CD14-positive monocyte (primary cell): ENCODE results near the gene CES2. TPM values are rescaled to one million over a fixed set of nuclear protein-coding genes. Genes with fewer than 3 reads are reported as not detected.

Experiments used
- DNase-seq, 3 donors: peaks; one replicate each; pipeline ENCODE4 v3.0.0-alpha.2; 2011 to 2022
- H2AFZ ChIP-seq: 2 replicates; pipeline ENCODE4 v1.6.0; 2012; ENCODE audit warnings: mild to moderate bottlenecking, low read depth, low read length, inconsistent platforms; ENCODE audit not compliant: insufficient read depth, poor library complexity, severe bottlenecking
- H3K27ac ChIP-seq, 2 donors: 1 replicate in 1 of 2; 2 replicates in 1 of 2; pipeline ENCODE4 v1.5.1; 2012 to 2013; ENCODE audit warnings: low read length in 2 of 2, control low read depth in 1 of 2, inconsistent platforms in 1 of 2, low read depth in 1 of 2, mild to moderate bottlenecking in 1 of 2
- H3K27me3 ChIP-seq, 2 donors: one replicate each; pipeline versions ENCODE4 v1.6.0 to v1.6.1; 2011 to 2013; ENCODE audit warnings: low read length in 2 of 2; ENCODE audit not compliant: control insufficient read depth in 2 of 2, insufficient read depth in 2 of 2
- H3K36me3 ChIP-seq, 2 donors: replicated peaks in 1 of 2; 1 replicate in 1 of 2; 2 replicates in 1 of 2; pipeline versions ENCODE4 v1.5.1 to v1.6.1; 2012 to 2013; ENCODE audit warnings: low read length in 2 of 2, control low read depth in 1 of 2, inconsistent platforms in 1 of 2, mild to moderate bottlenecking in 1 of 2; ENCODE audit not compliant: insufficient read depth in 2 of 2, control insufficient read depth in 1 of 2
- H3K4me1 ChIP-seq, 2 donors: 1 replicate in 1 of 2; 2 replicates in 1 of 2; pipeline versions ENCODE4 v1.5.1 to v1.6.1; 2012 to 2013; ENCODE audit warnings: low read length in 2 of 2, control low read depth in 1 of 2, inconsistent platforms in 1 of 2, mild to moderate bottlenecking in 1 of 2, moderate library complexity in 1 of 2; ENCODE audit not compliant: insufficient read depth in 2 of 2, control insufficient read depth in 1 of 2
- H3K4me2 ChIP-seq: replicated peaks from 2 replicates; pipeline ENCODE3; 2012; ENCODE audit warnings: low read length, moderate library complexity, mild to moderate bottlenecking; ENCODE audit not compliant: poor library complexity, severe bottlenecking; ENCODE audit errors: extremely low read depth
- H3K4me3 ChIP-seq, 3 experiments: fragments of 200-600 bp in 1 of 3; sonication (generic) in 1 of 3; replicated peaks in 1 of 3; 1 replicate in 2 of 3; 2 replicates in 1 of 3; pipeline ENCODE4 v1.5.1; 2011 to 2013; ENCODE audit warnings: low read length in 3 of 3, mild to moderate bottlenecking in 3 of 3, control low read depth in 2 of 3, low read depth in 2 of 3, inconsistent platforms in 1 of 3, moderate library complexity in 1 of 3
- H3K79me2 ChIP-seq: 2 replicates; pipeline ENCODE4 v1.6.0; 2012; ENCODE audit warnings: mild to moderate bottlenecking, control low read depth, inconsistent platforms, low read length, moderate library complexity; ENCODE audit not compliant: insufficient read depth
- H3K9ac ChIP-seq: 2 replicates; pipeline ENCODE4 v1.6.0; 2017; ENCODE audit warnings: low read length, mild to moderate bottlenecking; ENCODE audit not compliant: insufficient read depth, poor library complexity, severe bottlenecking
- H3K9me3 ChIP-seq, 2 donors: replicated peaks in 1 of 2; 1 replicate in 1 of 2; 2 replicates in 1 of 2; pipeline versions ENCODE4 v1.5.1 to v1.6.1; 2012 to 2013; ENCODE audit warnings: low read length in 2 of 2, control low read depth in 1 of 2; ENCODE audit not compliant: control insufficient read depth in 1 of 2, insufficient read depth in 1 of 2
- H4K20me1 ChIP-seq: 2 replicates; pipeline ENCODE4 v1.6.0; 2012; ENCODE audit warnings: mild to moderate bottlenecking, low read length, control low read depth, moderate library complexity; ENCODE audit not compliant: insufficient read depth
- H3K27ac Mint-ChIP-seq, 7 donors: one replicate each; pipeline ENCODE4 v1.8.0; 2020; ENCODE audit warnings: mild to moderate bottlenecking in 7 of 7, mixed read lengths in 7 of 7, moderate library complexity in 6 of 7, inconsistent platforms in 2 of 7
- H3K27me3 Mint-ChIP-seq, 3 donors: one replicate each; pipeline ENCODE4 v1.8.0; 2021 to 2022; ENCODE audit warnings: low read depth in 3 of 3, mild to moderate bottlenecking in 3 of 3, mixed read lengths in 3 of 3, moderate library complexity in 3 of 3, inconsistent platforms in 1 of 3
- H3K36me3 Mint-ChIP-seq, 2 donors: one replicate each; pipeline ENCODE4 v1.8.0; 2020; ENCODE audit warnings: mixed read lengths in 2 of 2, inconsistent platforms in 1 of 2, mild to moderate bottlenecking in 1 of 2
- H3K4me1 Mint-ChIP-seq: one replicate; pipeline ENCODE4 v1.8.0; 2020; ENCODE audit warnings: mild to moderate bottlenecking, mixed read lengths
- H3K4me3 Mint-ChIP-seq, 2 donors: one replicate each; pipeline ENCODE4 v1.8.0; 2020; ENCODE audit warnings: mild to moderate bottlenecking in 2 of 2, mixed read lengths in 2 of 2, moderate library complexity in 1 of 2
- H3K9me3 Mint-ChIP-seq, 7 donors: one replicate each; pipeline ENCODE4 v1.8.0; 2020 to 2022; ENCODE audit warnings: mixed read lengths in 7 of 7, mild to moderate bottlenecking in 6 of 7, moderate library complexity in 6 of 7, inconsistent platforms in 2 of 7
- WGBS: methylation state at CpG from one replicate; pipeline ENCODE4 v1.1.5; 2013; ENCODE audit warnings: missing lambda C conversion rate; ENCODE audit not compliant: insufficient coverage; 5-methylcytosine and 5-hydroxymethylcytosine counted together
- intact Hi-C, 2 donors: fragments of 100-400 bp; cut with micrococcal nuclease; formaldehyde crosslinking; loops; one replicate each; pipeline versions ENCODE4 v1.15.0 to v1.15.1; 2023
- polyA plus RNA-seq, 3 donors: library from polyadenylated mRNA; depleted of rRNA in 1 of 3; unstranded in 2 of 3; stranded (reverse) in 1 of 3; fragments of 300-500 nt in 2 of 3; fragments of >200 nt in 1 of 3; fragmentation: Illumina TruSeq in 2 of 3; gene quantifications; 1 replicate in 2 of 3; 2 replicates in 1 of 3; pipeline ENCODE4 v1.2.3, GENCODE V29; 2012 to 2021
- TF ChIP-seq, protein P1 (sequence below): fragments of 200-600 bp; IDR thresholded peaks from one replicate; pipeline ENCODE4 v1.8.0; 2022; ENCODE audit warnings: antibody characterized with exemption, mild to moderate bottlenecking

Gene CES2
- polyA plus RNA-seq, 3 donors: 14.0 to 29.0 (median 23.2) TPM

DNA sequence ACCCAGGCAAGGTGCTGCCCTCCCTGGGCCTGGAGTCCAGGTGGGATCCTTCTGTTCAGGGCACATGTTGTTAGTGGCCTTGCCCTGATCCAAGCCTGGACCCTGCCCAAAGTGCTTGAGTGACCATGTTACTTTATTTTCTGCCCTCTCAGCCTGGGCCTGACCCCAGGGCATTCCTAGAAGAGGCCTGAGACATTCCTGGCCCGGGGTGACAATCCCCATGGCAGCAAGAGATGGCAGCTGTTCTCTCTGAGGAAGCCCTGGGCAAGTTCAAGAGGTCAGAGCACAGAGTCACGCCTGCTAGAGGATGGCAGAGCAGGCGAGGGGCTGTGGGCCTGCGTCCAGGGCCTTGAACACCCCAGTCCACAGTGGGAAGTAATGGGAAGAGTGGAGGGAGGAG lies 21.6 kb upstream of the CES2 start:
- 88% methylated on average over 4 of the region's 4 CpGs for WGBS
- no peak for DNase-seq
- H3K36me3 Mint-ChIP-seq: no peaks in the 10 kb centered on the region
- H3K27me3 Mint-ChIP-seq: peaks cover 3 to 8% (median 5%) of the 10 kb centered on the region in 3 donors
- no peaks in the 10 kb centered on the region for H4K20me1 ChIP-seq
- no peak overlapping the region for H3K4me2 ChIP-seq
- no peaks in the 10 kb centered on the region for H3K27me3 ChIP-seq
- no peaks in the 10 kb centered on the region for H3K9me3 Mint-ChIP-seq
- no peaks in the 10 kb centered on the region for H3K36me3 ChIP-seq
- no peak overlapping the region for H2AFZ ChIP-seq
- no peak overlapping the region for H3K4me3 Mint-ChIP-seq
- peak overlapping the region in 1 of 7 donors; percentile 40 for H3K27ac Mint-ChIP-seq
- H3K9me3 ChIP-seq: no peaks in the 10 kb centered on the region
- no peaks in the 10 kb centered on the region for H3K4me1 Mint-ChIP-seq
- TF ChIP-seq, protein P1, sequence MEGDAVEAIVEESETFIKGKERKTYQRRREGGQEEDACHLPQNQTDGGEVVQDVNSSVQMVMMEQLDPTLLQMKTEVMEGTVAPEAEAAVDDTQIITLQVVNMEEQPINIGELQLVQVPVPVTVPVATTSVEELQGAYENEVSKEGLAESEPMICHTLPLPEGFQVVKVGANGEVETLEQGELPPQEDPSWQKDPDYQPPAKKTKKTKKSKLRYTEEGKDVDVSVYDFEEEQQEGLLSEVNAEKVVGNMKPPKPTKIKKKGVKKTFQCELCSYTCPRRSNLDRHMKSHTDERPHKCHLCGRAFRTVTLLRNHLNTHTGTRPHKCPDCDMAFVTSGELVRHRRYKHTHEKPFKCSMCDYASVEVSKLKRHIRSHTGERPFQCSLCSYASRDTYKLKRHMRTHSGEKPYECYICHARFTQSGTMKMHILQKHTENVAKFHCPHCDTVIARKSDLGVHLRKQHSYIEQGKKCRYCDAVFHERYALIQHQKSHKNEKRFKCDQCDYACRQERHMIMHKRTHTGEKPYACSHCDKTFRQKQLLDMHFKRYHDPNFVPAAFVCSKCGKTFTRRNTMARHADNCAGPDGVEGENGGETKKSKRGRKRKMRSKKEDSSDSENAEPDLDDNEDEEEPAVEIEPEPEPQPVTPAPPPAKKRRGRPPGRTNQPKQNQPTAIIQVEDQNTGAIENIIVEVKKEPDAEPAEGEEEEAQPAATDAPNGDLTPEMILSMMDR: no peak
- H3K9ac ChIP-seq: no peak overlapping the region
- no peaks in the 10 kb centered on the region for H3K79me2 ChIP-seq
- intact Hi-C loops: no loop called here
- H3K27ac ChIP-seq: no peak overlapping the region
- H3K4me3 ChIP-seq: no peak overlapping the region
- H3K4me1 ChIP-seq: no peaks in the 10 kb centered on the region

DNA sequence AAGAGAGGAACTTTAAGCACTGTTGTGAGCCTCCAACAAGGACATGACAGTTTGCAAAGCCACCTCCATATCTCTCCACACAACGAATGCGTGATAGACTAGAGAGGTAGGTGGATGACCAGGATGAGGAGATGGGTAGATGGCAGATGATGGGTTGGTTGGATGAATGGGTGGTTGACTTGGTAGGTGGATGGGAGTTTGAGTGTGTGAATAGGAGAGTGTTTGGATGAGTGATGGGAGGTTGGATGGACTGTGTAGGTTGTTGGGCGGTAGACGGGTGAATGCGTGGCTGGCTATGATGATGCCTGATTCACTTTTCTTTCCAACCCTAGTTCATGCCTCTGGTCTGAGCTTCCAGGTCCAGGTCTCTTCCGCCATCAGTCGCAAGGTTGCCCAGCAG lies 20.8 kb upstream of the CES2 start:
- H3K27me3 ChIP-seq: peaks cover 0 to 4% of the 10 kb centered on the region in 2 donors
- H3K9ac ChIP-seq: no peak overlapping the region
- Mint-ChIP-seq H3K4me1 (no peaks in the 10 kb centered on the region), H3K4me3 (no peak overlapping the region), H3K36me3 (no peaks in the 10 kb centered on the region), H3K9me3 (no peaks in the 10 kb centered on the region), H3K27me3 (peaks cover 3 to 12% (median 8%) of the 10 kb centered on the region in 3 donors), H3K27ac (no peak overlapping the region)
- intact Hi-C loops: no loop called here
- DNase-seq: no peak
- no peaks in the 10 kb centered on the region for H3K36me3 ChIP-seq
- H3K4me3 ChIP-seq: no peak overlapping the region
- H3K4me1 ChIP-seq: no peaks in the 10 kb centered on the region
- H4K20me1 ChIP-seq: no peaks in the 10 kb centered on the region
- H3K27ac ChIP-seq: no peak overlapping the region
- no peaks in the 10 kb centered on the region for H3K9me3 ChIP-seq
- no peak overlapping the region for H2AFZ ChIP-seq
- TF ChIP-seq, protein P1: no peak
- H3K4me2 ChIP-seq: no peak overlapping the region
- WGBS: 100% methylated on average over 4 of the region's 7 CpGs
- H3K79me2 ChIP-seq: no peaks in the 10 kb centered on the region
